Fibroblast of lung (primary cell): ENCODE data around the gene PRRC2A. TPM values are rescaled to one million over a fixed set of nuclear protein-coding genes. Genes with fewer than 3 reads are reported as not detected.
"Not testable (repeated sequence)": the region's sequence is repeated elsewhere in the genome, so short reads cannot be mapped to it uniquely, and the experiment has no call there.

Source experiments
- DNase-seq, 2 donors: peaks; one replicate each; pipeline versions ENCODE4 v3.0.0 to v3.0.0-alpha.2; 2010; ENCODE audit warnings: low read depth in 2 of 2
- H2AFZ ChIP-seq: 2 replicates; pipeline ENCODE4 v1.5.1; 2012; ENCODE audit warnings: low read length, control low read depth, inconsistent platforms
- H3K27ac ChIP-seq: 2 replicates; pipeline ENCODE4 v1.5.1; 2011; ENCODE audit warnings: low read length, control low read depth; ENCODE audit not compliant: insufficient read depth
- H3K27me3 ChIP-seq: 2 replicates; pipeline ENCODE4 v1.5.1; 2011; ENCODE audit warnings: mild to moderate bottlenecking, low read length; ENCODE audit not compliant: control insufficient read depth, insufficient read depth
- H3K36me3 ChIP-seq: 2 replicates; pipeline ENCODE4 v1.5.1; 2011; ENCODE audit warnings: low read length; ENCODE audit not compliant: control insufficient read depth, insufficient read depth
- H3K4me1 ChIP-seq: 2 replicates; pipeline ENCODE4 v1.5.1; 2011; ENCODE audit warnings: low read length; ENCODE audit not compliant: control insufficient read depth, insufficient read depth; ENCODE audit errors: extremely low read depth
- H3K4me2 ChIP-seq: 2 replicates; pipeline ENCODE4 v1.5.1; 2011; ENCODE audit warnings: low read length, control low read depth; ENCODE audit not compliant: insufficient read depth; ENCODE audit errors: extremely low read depth
- H3K4me3 ChIP-seq, 4 experiments: fragments of 200-600 bp in 1 of 4; sonication (generic) in 1 of 4; replicated peaks in 1 of 4; 2 replicates each; pipeline ENCODE4 v1.5.1; 2011 to 2016; ENCODE audit warnings: low read length in 4 of 4, low read depth in 3 of 4, mild to moderate bottlenecking in 3 of 4, control low read depth in 2 of 4, inconsistent platforms in 1 of 4, mixed read lengths in 1 of 4; ENCODE audit not compliant: insufficient read depth in 1 of 4; ENCODE audit errors: control extremely low read depth in 1 of 4
- H3K79me2 ChIP-seq: 2 replicates; pipeline ENCODE4 v1.5.1; 2012; ENCODE audit warnings: mild to moderate bottlenecking, low read length, inconsistent platforms; ENCODE audit not compliant: control insufficient read depth, insufficient read depth
- H3K9ac ChIP-seq: 2 replicates; pipeline ENCODE4 v1.5.1; 2011; ENCODE audit warnings: mild to moderate bottlenecking, low read length, control low read depth; ENCODE audit not compliant: insufficient read depth
- H3K9me3 ChIP-seq: 2 replicates; pipeline ENCODE4 v1.5.1; 2012; ENCODE audit warnings: low read depth, low read length; ENCODE audit not compliant: control insufficient read depth, insufficient read depth
- H4K20me1 ChIP-seq: 2 replicates; pipeline ENCODE4 v1.5.1; 2011; ENCODE audit warnings: low read length; ENCODE audit not compliant: control insufficient read depth, insufficient read depth; ENCODE audit errors: extremely low read depth
- EZH2 ChIP-seq: IDR thresholded peaks from 2 replicates; pipeline ENCODE4 v1.5.1; 2012; ENCODE audit warnings: low read length, control low read depth, mild to moderate bottlenecking; ENCODE audit errors: missing control alignments
- polyA plus RNA-seq, 2 donors: library from polyadenylated mRNA; depleted of rRNA in 1 of 2; stranded (reverse) in 1 of 2; unstranded in 1 of 2; fragments of >200 nt; gene quantifications; 2 replicates each; pipeline ENCODE4 v1.2.1, GENCODE V29; 2011 to 2012; ENCODE audit warnings: missing spikeins in 1 of 2
- total RNA-seq: library from RNA; depleted of rRNA; stranded (reverse); fragments of >200 nt; gene quantifications from 2 replicates; pipeline ENCODE4 v1.2.1, GENCODE V29; 2014
- TF ChIP-seq, protein P1 (sequence below), 2 donors: IDR thresholded peaks in 1 of 2; conservative IDR thresholded peaks in 1 of 2; 1 replicate in 1 of 2; 2 replicates in 1 of 2; pipeline ENCODE4 v1.5.1; 2011 to 2012; ENCODE audit warnings: low read length in 2 of 2, control low read depth in 1 of 2, inconsistent platforms in 1 of 2, low read depth in 1 of 2, mild to moderate bottlenecking in 1 of 2

The PRRC2A gene
- total and polyA plus RNA-seq, 2 donors (not counting 1 experiment from before 2014, with no cell fraction given): 26.9 to 46.6 TPM

DNA sequence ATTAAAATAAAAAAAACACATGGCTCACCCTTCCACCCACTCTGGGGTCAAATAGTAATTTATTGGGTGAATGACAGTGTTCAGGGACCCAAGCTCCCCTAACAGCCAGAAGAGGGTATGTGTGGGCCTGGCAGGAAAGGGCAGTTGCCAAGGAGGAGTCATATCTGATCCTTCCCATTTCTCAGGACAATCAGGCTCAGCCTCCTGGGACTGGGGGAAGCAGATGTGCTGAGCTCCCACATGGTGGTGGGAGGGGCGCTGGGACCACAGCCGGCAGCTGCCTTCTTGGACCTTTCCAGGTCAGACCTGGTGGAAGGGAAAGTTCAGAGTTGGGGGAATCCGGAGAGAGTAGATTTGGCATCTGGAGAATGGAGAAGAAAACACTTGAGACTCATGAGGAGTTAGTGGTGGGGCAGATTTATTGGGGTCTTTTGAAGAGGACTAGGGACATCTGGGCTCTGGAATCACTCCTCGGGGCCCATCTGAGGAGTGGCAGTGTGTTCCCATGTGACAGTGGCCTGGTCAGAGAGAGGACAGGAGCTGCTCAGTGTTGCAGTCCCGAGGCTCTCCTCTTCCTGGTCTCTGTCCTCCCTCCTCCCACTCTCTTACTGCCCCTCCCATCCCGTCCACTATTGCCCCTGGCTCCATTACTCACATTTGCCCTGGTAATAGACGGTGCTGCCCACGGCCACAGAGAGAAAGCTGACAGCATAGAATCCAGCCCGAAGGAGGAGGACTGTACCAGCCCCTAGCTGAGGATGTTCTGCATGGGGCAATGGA, 31.5 kb upstream of the PRRC2A start:
- Histone ChIP-seq H3K27ac (no peak overlapping the region), H3K9ac (no peak overlapping the region), H3K9me3 (no peaks in the 10 kb centered on the region), H3K79me2 (no peaks in the 10 kb centered on the region), H3K4me2 (no peak overlapping the region), H3K4me1 (no peaks in the 10 kb centered on the region), H3K36me3 (no peaks in the 10 kb centered on the region), H2AFZ (no peak overlapping the region), H3K27me3 (peaks cover 2% of the 10 kb centered on the region), H4K20me1 (no peaks in the 10 kb centered on the region), H3K4me3 (no peak overlapping the region)
- TF ChIP-seq EZH2: no peak
- TF ChIP-seq, protein P1, sequence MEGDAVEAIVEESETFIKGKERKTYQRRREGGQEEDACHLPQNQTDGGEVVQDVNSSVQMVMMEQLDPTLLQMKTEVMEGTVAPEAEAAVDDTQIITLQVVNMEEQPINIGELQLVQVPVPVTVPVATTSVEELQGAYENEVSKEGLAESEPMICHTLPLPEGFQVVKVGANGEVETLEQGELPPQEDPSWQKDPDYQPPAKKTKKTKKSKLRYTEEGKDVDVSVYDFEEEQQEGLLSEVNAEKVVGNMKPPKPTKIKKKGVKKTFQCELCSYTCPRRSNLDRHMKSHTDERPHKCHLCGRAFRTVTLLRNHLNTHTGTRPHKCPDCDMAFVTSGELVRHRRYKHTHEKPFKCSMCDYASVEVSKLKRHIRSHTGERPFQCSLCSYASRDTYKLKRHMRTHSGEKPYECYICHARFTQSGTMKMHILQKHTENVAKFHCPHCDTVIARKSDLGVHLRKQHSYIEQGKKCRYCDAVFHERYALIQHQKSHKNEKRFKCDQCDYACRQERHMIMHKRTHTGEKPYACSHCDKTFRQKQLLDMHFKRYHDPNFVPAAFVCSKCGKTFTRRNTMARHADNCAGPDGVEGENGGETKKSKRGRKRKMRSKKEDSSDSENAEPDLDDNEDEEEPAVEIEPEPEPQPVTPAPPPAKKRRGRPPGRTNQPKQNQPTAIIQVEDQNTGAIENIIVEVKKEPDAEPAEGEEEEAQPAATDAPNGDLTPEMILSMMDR (conservative IDR thresholded peaks at IDR 0.05 in 1 of 2, IDR thresholded peaks at IDR 0.05 in 1 of 2; ENCODE audit: low read depth in 1 of 2, low read length in 2 of 2): no peak
- DNase-seq: no peak

DNA sequence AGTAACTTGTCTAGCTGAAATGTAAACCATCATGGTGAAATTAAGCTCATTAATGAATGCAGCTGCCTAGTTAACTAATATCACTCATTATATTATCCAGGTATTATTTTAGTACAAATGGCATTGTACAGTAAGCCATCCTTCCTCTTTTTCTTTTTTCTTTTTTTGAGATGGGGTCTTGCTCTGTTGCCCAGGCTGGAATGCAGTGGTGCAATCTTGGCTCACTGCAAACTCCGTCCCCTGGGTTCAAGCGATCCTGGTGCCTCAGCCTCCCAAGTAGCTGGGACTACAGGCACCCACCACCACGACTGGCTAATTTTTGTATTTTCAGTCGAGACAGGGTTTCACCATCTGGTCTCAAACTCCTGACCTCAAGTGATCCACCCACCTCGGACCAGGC, 29.8 kb upstream of the PRRC2A start:
- H2AFZ ChIP-seq, H4K20me1 ChIP-seq, H3K4me2 ChIP-seq, H3K9ac ChIP-seq, DNase-seq, H3K9me3 ChIP-seq, H3K79me2 ChIP-seq, H3K27me3 ChIP-seq, H3K36me3 ChIP-seq, H3K4me1 ChIP-seq, H3K27ac ChIP-seq, H3K4me3 ChIP-seq: not testable (repeated sequence)

DNA sequence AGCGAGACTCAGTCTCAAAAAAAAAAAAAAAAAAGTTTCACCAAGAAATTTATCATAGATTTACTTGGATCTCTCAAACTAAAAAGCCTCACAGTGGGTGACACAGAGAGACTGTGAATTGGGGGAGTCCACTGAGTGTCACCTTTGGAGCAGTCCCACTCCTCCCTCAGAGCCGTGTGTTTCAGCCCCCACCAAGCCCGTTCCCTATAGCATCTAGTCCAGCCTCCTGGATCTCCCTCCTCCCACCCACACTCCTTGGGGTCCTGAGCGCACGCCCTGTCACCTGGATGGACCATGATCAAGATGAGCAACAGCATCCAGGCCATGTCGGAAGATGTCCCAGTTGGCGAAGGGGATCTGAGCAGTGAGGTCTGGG, 28.1 kb upstream of the PRRC2A start:
- no peak for DNase-seq
- no peaks in the 10 kb centered on the region for H3K9me3 ChIP-seq
- no peak overlapping the region for H3K4me2 ChIP-seq
- no peak overlapping the region for H3K4me3 ChIP-seq
- no peaks in the 10 kb centered on the region for H3K79me2 ChIP-seq
- no peaks in the 10 kb centered on the region for H4K20me1 ChIP-seq
- no peaks in the 10 kb centered on the region for H3K36me3 ChIP-seq
- H3K27ac ChIP-seq: no peak overlapping the region
- no peaks in the 10 kb centered on the region for H3K4me1 ChIP-seq
- H2AFZ ChIP-seq: no peak overlapping the region
- H3K9ac ChIP-seq: no peak overlapping the region
- TF ChIP-seq, protein P1 (conservative IDR thresholded peaks at IDR 0.05 in 1 of 2, IDR thresholded peaks at IDR 0.05 in 1 of 2; ENCODE audit: low read depth in 1 of 2, low read length in 2 of 2): no peak
- no peak for TF ChIP-seq EZH2
- no peaks in the 10 kb centered on the region for H3K27me3 ChIP-seq
